ENCODE data around the gene ABCA3.
"Not testable (repeated sequence)": the region's sequence is repeated elsewhere in the genome, so short reads cannot be mapped to it uniquely, and the experiment has no call there.

The ABCA3 gene

GRCh38 chr16:2273484-2273883 lies 67.0 kb downstream of the ABCA3 start:
- Histone ChIP-seq H3K4me1 (ENCODE audit: control insufficient read depth, insufficient read depth, low read length) (peaks cover 2% of the 10 kb centered on the region), H3K27me3 (ENCODE audit: control insufficient read depth, insufficient read depth, low read length) (no peaks in the 10 kb centered on the region), H3K4me3 (ENCODE audit: low read depth, low read length) (no peak overlapping the region), H3K36me3 (ENCODE audit: control insufficient read depth, insufficient read depth, low read length) (no peaks in the 10 kb centered on the region), H3K9me3 (ENCODE audit: control insufficient read depth, insufficient read depth, low read length) (no peaks in the 10 kb centered on the region), H3K9ac (ENCODE audit: low read depth, low read length) (no peak overlapping the region)

- Histone ChIP-seq H3K9me3 (ENCODE audit: control insufficient read depth, insufficient read depth, low read length) (no peaks in the 10 kb centered on the region), H3K4me1 (ENCODE audit: control insufficient read depth, insufficient read depth, low read length) (peaks cover 2% of the 10 kb centered on the region), H3K4me3 (ENCODE audit: low read depth, low read length) (no peak overlapping the region), H3K36me3 (ENCODE audit: control insufficient read depth, insufficient read depth, low read length) (no peaks in the 10 kb centered on the region), H3K27me3 (ENCODE audit: control insufficient read depth, insufficient read depth, low read length) (no peaks in the 10 kb centered on the region), H3K9ac (ENCODE audit: low read depth, low read length) (no peak overlapping the region)
Observed at GRCh38 chr16:2271848-2272461, 68.6 kb downstream of the ABCA3 start.

GRCh38 chr16:2270588-2271470 lies 69.7 kb downstream of the ABCA3 start:
- H3K9ac ChIP-seq (ENCODE audit: low read depth, low read length) = no peak overlapping the region
- peaks cover 2% of the 10 kb centered on the region for H3K36me3 ChIP-seq (ENCODE audit: control insufficient read depth, insufficient read depth, low read length)
- H3K27me3 ChIP-seq (ENCODE audit: control insufficient read depth, insufficient read depth, low read length) = no peaks in the 10 kb centered on the region
- no peak overlapping the region for H3K4me3 ChIP-seq (ENCODE audit: low read depth, low read length)
- H3K9me3 ChIP-seq (ENCODE audit: control insufficient read depth, insufficient read depth, low read length) = no peaks in the 10 kb centered on the region
- H3K4me1 ChIP-seq (ENCODE audit: control insufficient read depth, insufficient read depth, low read length) = peaks cover 5% of the 10 kb centered on the region

GRCh38 chr16:2270070-2270462 lies 70.5 kb downstream of the ABCA3 start:
- Histone ChIP-seq H3K9me3 (ENCODE audit: control insufficient read depth, insufficient read depth, low read length) (no peaks in the 10 kb centered on the region), H3K4me1 (ENCODE audit: control insufficient read depth, insufficient read depth, low read length) (peaks cover 8% of the 10 kb centered on the region), H3K27me3 (ENCODE audit: control insufficient read depth, insufficient read depth, low read length) (no peaks in the 10 kb centered on the region), H3K36me3 (ENCODE audit: control insufficient read depth, insufficient read depth, low read length) (peaks cover 3% of the 10 kb centered on the region), H3K4me3 (ENCODE audit: low read depth, low read length) (no peak overlapping the region), H3K9ac (ENCODE audit: low read depth, low read length) (no peak overlapping the region)

- Histone ChIP-seq H3K9ac (ENCODE audit: low read depth, low read length) (peak within 1 kb of the TSS; percentile 94), H3K4me3 (ENCODE audit: low read depth, low read length) (peak within 1 kb of the TSS; percentile 92), H3K36me3 (ENCODE audit: control insufficient read depth, insufficient read depth, low read length) (peaks cover 19% of the 10 kb centered on the region), H3K9me3 (ENCODE audit: control insufficient read depth, insufficient read depth, low read length) (no peaks in the 10 kb centered on the region), H3K4me1 (ENCODE audit: control insufficient read depth, insufficient read depth, low read length) (peaks cover 11% of the 10 kb centered on the region), H3K27me3 (ENCODE audit: control insufficient read depth, insufficient read depth, low read length) (no peaks in the 10 kb centered on the region)
Observed at GRCh38 chr16:2267913-2268666, 72.4 kb downstream of the ABCA3 start, which contains the start of gene RNPS1. TSS of gene RNPS1 (minus strand) at chr16:2268126. CDS start at chr16:2264643, 3,483 bp downstream.

- Histone ChIP-seq H3K4me3 (ENCODE audit: low read depth, low read length) (peak overlapping the region; percentile 92), H3K36me3 (ENCODE audit: control insufficient read depth, insufficient read depth, low read length) (peaks cover 24% of the 10 kb centered on the region), H3K4me1 (ENCODE audit: control insufficient read depth, insufficient read depth, low read length) (peaks cover 11% of the 10 kb centered on the region), H3K9ac (ENCODE audit: low read depth, low read length) (peak overlapping the region; percentile 94)
- H3K27me3 ChIP-seq (ENCODE audit: control insufficient read depth, insufficient read depth, low read length); H3K9me3 ChIP-seq (ENCODE audit: control insufficient read depth, insufficient read depth, low read length): not testable (repeated sequence)
Observed at GRCh38 chr16:2267505-2267912, 73.0 kb downstream of the ABCA3 start.

- peak overlapping the region; percentile 92 for H3K4me3 ChIP-seq (ENCODE audit: low read depth, low read length)
- H3K36me3 ChIP-seq (ENCODE audit: control insufficient read depth, insufficient read depth, low read length) = peaks cover 31% of the 10 kb centered on the region
- H3K9ac ChIP-seq (ENCODE audit: low read depth, low read length) = peak overlapping the region; percentile 94
- H3K27me3 ChIP-seq (ENCODE audit: control insufficient read depth, insufficient read depth, low read length); H3K9me3 ChIP-seq (ENCODE audit: control insufficient read depth, insufficient read depth, low read length): not testable (repeated sequence)
- H3K4me1 ChIP-seq (ENCODE audit: control insufficient read depth, insufficient read depth, low read length) = peaks cover 11% of the 10 kb centered on the region
Observed at GRCh38 chr16:2266887-2267286, 73.6 kb downstream of the ABCA3 start.

GRCh38 chr16:2263026-2263425 lies 77.5 kb downstream of the ABCA3 start:
- not testable (repeated sequence) for H3K27me3 ChIP-seq (ENCODE audit: control insufficient read depth, insufficient read depth, low read length); H3K9me3 ChIP-seq (ENCODE audit: control insufficient read depth, insufficient read depth, low read length); H3K9ac ChIP-seq (ENCODE audit: low read depth, low read length); H3K4me3 ChIP-seq (ENCODE audit: low read depth, low read length); H3K4me1 ChIP-seq (ENCODE audit: control insufficient read depth, insufficient read depth, low read length)
- peaks cover 59% of the 10 kb centered on the region for H3K36me3 ChIP-seq (ENCODE audit: control insufficient read depth, insufficient read depth, low read length)

GRCh38 chr16:2260250-2260649 lies 80.3 kb downstream of the ABCA3 start:
- no peak overlapping the region for H3K9ac ChIP-seq (ENCODE audit: low read depth, low read length)
- no peaks in the 10 kb centered on the region for H3K27me3 ChIP-seq (ENCODE audit: control insufficient read depth, insufficient read depth, low read length)
- peaks cover 82% of the 10 kb centered on the region for H3K36me3 ChIP-seq (ENCODE audit: control insufficient read depth, insufficient read depth, low read length)
- peaks cover 4% of the 10 kb centered on the region for H3K4me1 ChIP-seq (ENCODE audit: control insufficient read depth, insufficient read depth, low read length)
- no peaks in the 10 kb centered on the region for H3K9me3 ChIP-seq (ENCODE audit: control insufficient read depth, insufficient read depth, low read length)
- no peak overlapping the region for H3K4me3 ChIP-seq (ENCODE audit: low read depth, low read length)

GRCh38 chr16:2258530-2258929 lies 82.0 kb downstream of the ABCA3 start:
- not testable (repeated sequence) for H3K9ac ChIP-seq (ENCODE audit: low read depth, low read length); H3K4me3 ChIP-seq (ENCODE audit: low read depth, low read length); H3K9me3 ChIP-seq (ENCODE audit: control insufficient read depth, insufficient read depth, low read length); H3K27me3 ChIP-seq (ENCODE audit: control insufficient read depth, insufficient read depth, low read length); H3K4me1 ChIP-seq (ENCODE audit: control insufficient read depth, insufficient read depth, low read length)
- H3K36me3 ChIP-seq (ENCODE audit: control insufficient read depth, insufficient read depth, low read length) = peaks cover 84% of the 10 kb centered on the region

- H3K9me3 ChIP-seq (ENCODE audit: control insufficient read depth, insufficient read depth, low read length) = no peaks in the 10 kb centered on the region
- H3K4me3 ChIP-seq (ENCODE audit: low read depth, low read length) = no peak overlapping the region
- H3K27me3 ChIP-seq (ENCODE audit: control insufficient read depth, insufficient read depth, low read length) = no peaks in the 10 kb centered on the region
- peaks cover 82% of the 10 kb centered on the region for H3K36me3 ChIP-seq (ENCODE audit: control insufficient read depth, insufficient read depth, low read length)
- peaks cover 2% of the 10 kb centered on the region for H3K4me1 ChIP-seq (ENCODE audit: control insufficient read depth, insufficient read depth, low read length)
- H3K9ac ChIP-seq (ENCODE audit: low read depth, low read length) = no peak overlapping the region
Observed at GRCh38 chr16:2257726-2258125, 82.8 kb downstream of the ABCA3 start.
